Tibial nerve (tissue), 4 donors: ENCODE measurements around the gene ZNF19. TPM values are rescaled to one million over a fixed set of nuclear protein-coding genes. Genes with fewer than 3 reads are reported as not detected.
A peak's percentile ranks its signal among the peaks of the same experiment; 100 is the strongest.

ENCODE experiments used
- DNase-seq, 2 donors: peaks; one replicate each; pipeline ENCODE4 v3.0.0-alpha.2; 2019; ENCODE audit warnings: low spot score in 2 of 2
- H3K27ac ChIP-seq, 4 donors: fragments of 200-600 bp; sonication (generic) in 3 of 4; one replicate each; pipeline ENCODE4 v1.5.1; 2017 to 2019; ENCODE audit warnings: mild to moderate bottlenecking in 1 of 4
- H3K27me3 ChIP-seq, 2 donors: fragments of 200-600 bp; sonication (generic) in 1 of 2; one replicate each; pipeline versions ENCODE4 v1.5.1 to v1.6.0; 2017 to 2019
- H3K36me3 ChIP-seq, 3 donors: fragments of 200-600 bp; sonication (generic); one replicate each; pipeline ENCODE4 v1.5.1; 2018 to 2019
- H3K4me1 ChIP-seq, 4 donors: fragments of 200-600 bp; sonication (generic) in 3 of 4; one replicate each; pipeline ENCODE4 v1.5.1; 2017 to 2019
- H3K4me3 ChIP-seq, 4 donors: fragments of 200-600 bp; sonication (generic) in 3 of 4; one replicate each; pipeline ENCODE4 v1.5.1; 2017 to 2019; ENCODE audit warnings: mild to moderate bottlenecking in 1 of 4, moderate library complexity in 1 of 4
- H3K9me3 ChIP-seq, 4 donors: fragments of 200-600 bp; sonication (generic) in 3 of 4; one replicate each; pipeline ENCODE4 v1.5.1; 2017 to 2019
- CTCF ChIP-seq, 5 experiments: fragments of 200-600 bp in 3 of 5; fragments of 450-650 bp in 2 of 5; sonication (generic) in 3 of 5; IDR thresholded peaks; one replicate each; pipeline ENCODE4 v1.5.1; 2016 to 2019; ENCODE audit warnings: antibody characterized with exemption in 5 of 5, mild to moderate bottlenecking in 3 of 5, moderate library complexity in 2 of 5
- EP300 ChIP-seq, 2 donors: sonication (generic); formaldehyde crosslinking; IDR thresholded peaks; one replicate each; pipeline ENCODE4 v1.6.1; 2017; ENCODE audit warnings: antibody characterized with exemption in 2 of 2, mild to moderate bottlenecking in 1 of 2
- POLR2A ChIP-seq, 2 donors: fragments of 450-650 bp; IDR thresholded peaks; one replicate each; pipeline ENCODE4 v1.6.1; 2017; ENCODE audit warnings: antibody characterized with exemption in 2 of 2, mild to moderate bottlenecking in 2 of 2, moderate library complexity in 2 of 2
- WGBS, 2 donors: methylation state at CpG; one replicate each; pipeline ENCODE4 v1.1.5; 2018; 5-methylcytosine and 5-hydroxymethylcytosine counted together
- total RNA-seq, 4 donors: library from RNA; depleted of rRNA; stranded (reverse); fragments of >200 nt; gene quantifications; one replicate each; pipeline ENCODE4 v1.1.0, GENCODE V29; 2016

The ZNF19 gene
- total RNA-seq: 10 to 100 TPM in 1 of 4 donors, 1 to 10 TPM in 3; 5.7 to 11.1 (median 7.8) TPM

GRCh38 chr16:71489122-71489521 is at the start of gene ZNF19:
ZNF19 (minus strand) TSS chr16:71489324; CDS start chr16:71482114, 7,210 bp downstream.
- Histone ChIP-seq H3K36me3 (no peaks in the 10 kb centered on the region), H3K9me3 (no peaks in the 10 kb centered on the region), H3K4me1 (peaks cover 0 to 4% (median 2%) of the 10 kb centered on the region in 4 donors), H3K27me3 (no peaks in the 10 kb centered on the region), H3K4me3 (no peak within 1 kb of the TSS), H3K27ac (no peak within 1 kb of the TSS)
- WGBS, 2 donors: 89 to 90% methylated on average over 22 of the region's 22 CpGs
- TF ChIP-seq CTCF (IDR thresholded peaks at IDR 0.05) (no peak), POLR2A (IDR thresholded peaks at IDR 0.05) (no peak), EP300 (IDR thresholded peaks at IDR 0.05) (no peak)
- DNase-seq: no peak

GRCh38 chr16:71537643-71538042 is 48.5 kb upstream of the ZNF19 start:
- 71 to 72% methylated on average over 6 of the region's 6 CpGs for WGBS, 2 donors
- no peaks in the 10 kb centered on the region for H3K36me3 ChIP-seq

GRCh38 chr16:71536752-71537499 is 47.8 kb upstream of the ZNF19 start:
- Histone ChIP-seq H3K27me3 (no peaks in the 10 kb centered on the region), H3K4me3 (no peak overlapping the region), H3K27ac (no peak overlapping the region), H3K4me1 (no peaks in the 10 kb centered on the region), H3K36me3 (no peaks in the 10 kb centered on the region), H3K9me3 (no peaks in the 10 kb centered on the region)
- 95% methylated on average over 28 of the region's 28 CpGs for WGBS, 2 donors
- TF ChIP-seq CTCF (IDR thresholded peaks at IDR 0.05): no peak
- no peak for TF ChIP-seq POLR2A (IDR thresholded peaks at IDR 0.05)
- no peak for TF ChIP-seq EP300 (IDR thresholded peaks at IDR 0.05)
- no peak for DNase-seq

More at GRCh38 chr16:71537643-71538042, 48.5 kb upstream of the ZNF19 start:
- no peak overlapping the region for H3K4me3 ChIP-seq
- H3K4me1 ChIP-seq: no peaks in the 10 kb centered on the region
- H3K27me3 ChIP-seq: no peaks in the 10 kb centered on the region
- no peak overlapping the region for H3K27ac ChIP-seq
- DNase-seq: no peak
- H3K9me3 ChIP-seq: no peaks in the 10 kb centered on the region
- TF ChIP-seq CTCF (IDR thresholded peaks at IDR 0.05) (peak in 1 of 5 experiments; percentile 26), EP300 (IDR thresholded peaks at IDR 0.05) (no peak)

GRCh38 chr16:71532366-71532765 is 43.2 kb upstream of the ZNF19 start:
- Histone ChIP-seq H3K4me1 (no peaks in the 10 kb centered on the region), H3K27ac (no peak overlapping the region), H3K4me3 (no peak overlapping the region), H3K27me3 (peaks cover 0 to 7% of the 10 kb centered on the region in 2 donors), H3K9me3 (no peaks in the 10 kb centered on the region), H3K36me3 (no peaks in the 10 kb centered on the region)
- WGBS, 2 donors: 60 to 67% methylated on average over 3 of the region's 3 CpGs
- no peak for TF ChIP-seq CTCF (IDR thresholded peaks at IDR 0.05)
- TF ChIP-seq EP300 (IDR thresholded peaks at IDR 0.05): no peak
- TF ChIP-seq POLR2A (IDR thresholded peaks at IDR 0.05): no peak
- no peak for DNase-seq

- peaks cover 0 to 7% of the 10 kb centered on the region in 2 donors for H3K27me3 ChIP-seq
- DNase-seq: no peak
- H3K36me3 ChIP-seq: no peaks in the 10 kb centered on the region
- WGBS, 2 donors: 78 to 80% methylated on average over 4 of the region's 4 CpGs
- no peak overlapping the region for H3K4me3 ChIP-seq
- peaks cover 0 to 8% (median 0%) of the 10 kb centered on the region in 4 donors for H3K4me1 ChIP-seq
- no peak overlapping the region for H3K27ac ChIP-seq
- TF ChIP-seq POLR2A (IDR thresholded peaks at IDR 0.05) (no peak), EP300 (IDR thresholded peaks at IDR 0.05) (no peak), CTCF (IDR thresholded peaks at IDR 0.05) (no peak)
- no peaks in the 10 kb centered on the region for H3K9me3 ChIP-seq
Observed at GRCh38 chr16:71528863-71529262, 39.7 kb upstream of the ZNF19 start.
